Lower leg skin (tissue), 3 donors: ENCODE data around the gene GNB1L.

Experiments
- POLR2A ChIP-seq, 2 donors: fragments of 450-650 bp; IDR thresholded peaks; one replicate each; pipeline ENCODE4 v1.6.1; 2016 to 2017; ENCODE audit warnings: antibody characterized with exemption in 2 of 2, mild to moderate bottlenecking in 1 of 2, moderate library complexity in 1 of 2
- TF ChIP-seq, protein P1 (sequence below), 3 donors: fragments of 450-650 bp; IDR thresholded peaks; one replicate each; pipeline ENCODE4 v1.5.1; 2016; ENCODE audit warnings: antibody characterized with exemption in 3 of 3, mild to moderate bottlenecking in 3 of 3, moderate library complexity in 2 of 3

DNA sequence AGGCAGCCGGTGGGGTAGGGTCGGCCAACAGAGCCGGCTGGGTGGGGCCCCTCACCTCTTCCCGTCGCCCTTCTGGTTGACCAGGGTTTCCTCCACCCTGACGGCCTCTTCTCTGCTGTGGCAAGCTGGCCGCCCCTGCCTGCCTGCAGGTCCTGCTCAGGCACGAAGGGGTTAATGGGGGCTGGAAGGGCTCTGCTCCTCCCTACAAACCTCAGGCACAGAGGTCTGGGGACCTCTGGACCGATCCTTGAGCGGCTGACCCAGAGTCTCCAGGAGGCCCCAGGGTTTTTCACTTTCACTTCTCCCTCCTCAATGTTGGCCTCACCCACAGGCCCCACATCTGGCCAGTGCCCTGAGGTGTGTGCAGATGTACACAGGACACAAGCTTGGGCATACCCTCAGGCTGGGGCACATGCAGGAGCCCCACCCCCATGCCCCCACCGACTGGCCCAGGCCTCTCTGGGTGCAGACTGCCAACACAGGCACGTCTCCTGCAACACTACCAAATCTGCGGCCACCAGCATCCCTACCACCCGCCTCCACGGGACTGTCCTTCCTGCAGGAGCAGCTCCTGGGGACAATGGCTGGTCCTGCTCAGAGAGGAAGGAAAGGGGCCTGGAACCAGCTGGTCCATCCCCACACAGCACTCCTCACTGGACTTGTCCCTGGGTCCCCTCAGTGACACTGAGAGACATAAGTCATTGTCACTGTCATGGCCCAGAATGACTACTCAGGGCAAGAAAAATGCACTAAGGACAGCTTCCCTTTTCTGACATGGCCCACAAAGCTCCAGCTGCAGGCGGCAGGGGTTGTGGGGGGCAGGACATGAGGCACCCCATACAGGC lies 97.3 kb downstream of the GNB1L start:
- no peak for TF ChIP-seq POLR2A (IDR thresholded peaks at IDR 0.05)
- TF ChIP-seq, protein P1, sequence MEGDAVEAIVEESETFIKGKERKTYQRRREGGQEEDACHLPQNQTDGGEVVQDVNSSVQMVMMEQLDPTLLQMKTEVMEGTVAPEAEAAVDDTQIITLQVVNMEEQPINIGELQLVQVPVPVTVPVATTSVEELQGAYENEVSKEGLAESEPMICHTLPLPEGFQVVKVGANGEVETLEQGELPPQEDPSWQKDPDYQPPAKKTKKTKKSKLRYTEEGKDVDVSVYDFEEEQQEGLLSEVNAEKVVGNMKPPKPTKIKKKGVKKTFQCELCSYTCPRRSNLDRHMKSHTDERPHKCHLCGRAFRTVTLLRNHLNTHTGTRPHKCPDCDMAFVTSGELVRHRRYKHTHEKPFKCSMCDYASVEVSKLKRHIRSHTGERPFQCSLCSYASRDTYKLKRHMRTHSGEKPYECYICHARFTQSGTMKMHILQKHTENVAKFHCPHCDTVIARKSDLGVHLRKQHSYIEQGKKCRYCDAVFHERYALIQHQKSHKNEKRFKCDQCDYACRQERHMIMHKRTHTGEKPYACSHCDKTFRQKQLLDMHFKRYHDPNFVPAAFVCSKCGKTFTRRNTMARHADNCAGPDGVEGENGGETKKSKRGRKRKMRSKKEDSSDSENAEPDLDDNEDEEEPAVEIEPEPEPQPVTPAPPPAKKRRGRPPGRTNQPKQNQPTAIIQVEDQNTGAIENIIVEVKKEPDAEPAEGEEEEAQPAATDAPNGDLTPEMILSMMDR (IDR thresholded peaks at IDR 0.05): no peak
